ENCODE results near the gene PLXNA4.

The PLXNA4 gene

GRCh38 chr7:132516042-132516840, 60.0 kb downstream of the PLXNA4 start:
- no peak overlapping the region for H3K27ac ChIP-seq (ENCODE audit: low read depth, low read length)
- no peak overlapping the region for H3K4me3 ChIP-seq (ENCODE audit: low read depth, low read length)
- no peaks in the 10 kb centered on the region for H3K9me3 ChIP-seq (ENCODE audit: control insufficient read depth, insufficient read depth, low read length)
- H3K36me3 ChIP-seq (ENCODE audit: control insufficient read depth, insufficient read depth, low read length), result no peaks in the 10 kb centered on the region
- no peak overlapping the region for H3K9ac ChIP-seq (ENCODE audit: low read depth, low read length)
- no peaks in the 10 kb centered on the region for H3K4me1 ChIP-seq (ENCODE audit: control insufficient read depth, insufficient read depth, low read length)
- H3K27me3 ChIP-seq (ENCODE audit: control insufficient read depth, insufficient read depth, low read length), result no peaks in the 10 kb centered on the region

DNA sequence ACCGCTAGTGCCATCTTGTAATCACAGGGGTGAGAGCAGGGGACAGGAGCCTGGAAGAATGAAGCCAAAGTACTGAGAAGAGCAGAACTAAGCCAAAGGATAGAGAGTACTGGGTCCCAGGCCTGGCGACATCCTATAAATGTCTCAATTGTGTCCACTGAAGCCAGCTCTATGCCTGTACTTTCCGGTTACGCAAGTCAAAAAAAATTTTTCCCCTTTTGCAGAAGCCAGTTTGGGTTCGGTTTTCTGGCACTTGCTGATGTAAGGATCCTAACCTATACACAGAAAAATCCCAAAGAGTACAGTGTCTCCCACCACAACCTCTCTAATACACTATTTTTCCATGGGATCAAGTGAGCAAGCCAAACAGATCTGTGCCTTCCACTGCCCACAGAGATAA, 61.1 kb downstream of the PLXNA4 start:
- Histone ChIP-seq H3K4me3 (ENCODE audit: low read depth, low read length) (no peak overlapping the region), H3K36me3 (ENCODE audit: control insufficient read depth, insufficient read depth, low read length) (no peaks in the 10 kb centered on the region), H3K27ac (ENCODE audit: low read depth, low read length) (no peak overlapping the region), H3K9me3 (ENCODE audit: control insufficient read depth, insufficient read depth, low read length) (no peaks in the 10 kb centered on the region), H3K4me1 (ENCODE audit: control insufficient read depth, insufficient read depth, low read length) (no peaks in the 10 kb centered on the region), H3K9ac (ENCODE audit: low read depth, low read length) (no peak overlapping the region), H3K27me3 (ENCODE audit: control insufficient read depth, insufficient read depth, low read length) (no peaks in the 10 kb centered on the region)

DNA sequence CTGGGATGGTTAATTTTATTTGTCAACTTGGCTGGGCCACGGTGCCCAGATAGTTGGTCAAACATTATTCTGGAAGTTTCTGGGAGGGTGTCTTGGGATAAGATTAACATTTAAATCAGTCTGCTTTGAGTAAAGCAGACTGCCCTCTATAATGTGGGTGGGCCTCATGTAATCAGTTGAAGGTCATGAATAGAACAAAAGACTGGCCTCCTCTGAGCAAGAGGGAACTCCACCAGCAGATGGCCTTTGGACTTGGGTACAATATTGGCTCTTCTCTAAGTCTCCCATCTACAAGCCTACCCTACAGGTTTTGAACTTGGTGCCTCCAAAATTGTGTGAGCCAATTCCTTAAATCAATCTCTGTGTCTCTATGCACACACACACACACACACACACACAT, 61.8 kb downstream of the PLXNA4 start:
- Histone ChIP-seq H3K9me3 (ENCODE audit: control insufficient read depth, insufficient read depth, low read length) (no peaks in the 10 kb centered on the region), H3K4me1 (ENCODE audit: control insufficient read depth, insufficient read depth, low read length) (no peaks in the 10 kb centered on the region), H3K4me3 (ENCODE audit: low read depth, low read length) (no peak overlapping the region), H3K27ac (ENCODE audit: low read depth, low read length) (no peak overlapping the region), H3K27me3 (ENCODE audit: control insufficient read depth, insufficient read depth, low read length) (no peaks in the 10 kb centered on the region), H3K9ac (ENCODE audit: low read depth, low read length) (no peak overlapping the region), H3K36me3 (ENCODE audit: control insufficient read depth, insufficient read depth, low read length) (no peaks in the 10 kb centered on the region)

DNA sequence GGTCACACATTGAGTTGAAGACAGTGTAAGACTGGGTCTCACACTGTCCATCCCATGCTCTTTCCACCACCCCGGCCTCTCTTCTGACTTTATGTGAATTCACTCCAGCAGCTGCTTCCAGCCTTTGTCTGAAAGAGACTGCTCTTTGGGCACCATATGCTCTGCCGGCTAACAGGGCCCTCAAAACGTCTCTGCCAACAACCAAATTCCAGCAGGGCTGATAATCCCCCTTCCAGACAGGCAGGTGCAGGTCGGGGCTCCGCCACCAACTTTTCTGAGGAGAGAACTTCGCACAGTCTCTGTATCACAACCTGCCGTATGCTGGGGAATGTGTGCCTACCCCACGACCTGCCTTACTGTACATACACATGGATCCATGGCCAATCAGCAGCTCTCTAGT, 64.3 kb downstream of the PLXNA4 start:
- Histone ChIP-seq H3K27ac (ENCODE audit: low read depth, low read length) (no peak overlapping the region), H3K9me3 (ENCODE audit: control insufficient read depth, insufficient read depth, low read length) (no peaks in the 10 kb centered on the region), H3K4me1 (ENCODE audit: control insufficient read depth, insufficient read depth, low read length) (no peaks in the 10 kb centered on the region), H3K36me3 (ENCODE audit: control insufficient read depth, insufficient read depth, low read length) (no peaks in the 10 kb centered on the region), H3K9ac (ENCODE audit: low read depth, low read length) (no peak overlapping the region), H3K4me3 (ENCODE audit: low read depth, low read length) (no peak overlapping the region), H3K27me3 (ENCODE audit: control insufficient read depth, insufficient read depth, low read length) (no peaks in the 10 kb centered on the region; the same call in 1 of the 2 replicates)

DNA sequence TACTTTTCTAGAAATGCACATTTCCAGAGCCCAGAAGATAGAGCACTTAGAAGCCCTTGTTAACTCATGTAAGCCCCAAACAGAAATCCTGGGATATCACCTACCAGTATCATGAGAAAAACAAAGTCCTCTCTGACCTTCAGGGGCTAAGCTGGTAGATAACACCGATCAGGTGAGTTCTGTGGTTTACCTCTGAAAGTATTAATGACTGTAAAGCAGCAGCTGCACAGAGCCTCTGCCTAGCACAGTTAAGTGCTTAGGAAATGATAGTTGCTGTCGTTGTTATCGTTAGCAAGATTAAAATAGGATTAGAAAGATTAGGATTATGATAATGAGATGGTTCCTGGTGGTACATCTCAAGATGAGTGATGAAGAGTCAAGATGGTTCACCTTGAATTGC, 64.9 kb downstream of the PLXNA4 start:
- H3K27me3 ChIP-seq (ENCODE audit: control insufficient read depth, insufficient read depth, low read length), result no peaks in the 10 kb centered on the region; the same call in 1 of the 2 replicates
- H3K36me3 ChIP-seq (ENCODE audit: control insufficient read depth, insufficient read depth, low read length), result no peaks in the 10 kb centered on the region
- H3K9me3 ChIP-seq (ENCODE audit: control insufficient read depth, insufficient read depth, low read length), result no peaks in the 10 kb centered on the region
- no peak overlapping the region for H3K4me3 ChIP-seq (ENCODE audit: low read depth, low read length)
- no peak overlapping the region for H3K9ac ChIP-seq (ENCODE audit: low read depth, low read length)
- H3K4me1 ChIP-seq (ENCODE audit: control insufficient read depth, insufficient read depth, low read length), result no peaks in the 10 kb centered on the region
- H3K27ac ChIP-seq (ENCODE audit: low read depth, low read length), result no peak overlapping the region

GRCh38 chr7:132509643-132510042, 66.6 kb downstream of the PLXNA4 start:
- H3K4me1 ChIP-seq (ENCODE audit: control insufficient read depth, insufficient read depth, low read length), result no peaks in the 10 kb centered on the region
- no peak overlapping the region for H3K9ac ChIP-seq (ENCODE audit: low read depth, low read length)
- no peak overlapping the region for H3K4me3 ChIP-seq (ENCODE audit: low read depth, low read length)
- H3K27me3 ChIP-seq (ENCODE audit: control insufficient read depth, insufficient read depth, low read length), result no peaks in the 10 kb centered on the region; the same call in 1 of the 2 replicates
- no peaks in the 10 kb centered on the region for H3K36me3 ChIP-seq (ENCODE audit: control insufficient read depth, insufficient read depth, low read length)
- H3K9me3 ChIP-seq (ENCODE audit: control insufficient read depth, insufficient read depth, low read length), result no peaks in the 10 kb centered on the region
- no peak overlapping the region for H3K27ac ChIP-seq (ENCODE audit: low read depth, low read length)

- Histone ChIP-seq H3K4me1 (ENCODE audit: control insufficient read depth, insufficient read depth, low read length) (no peaks in the 10 kb centered on the region), H3K36me3 (ENCODE audit: control insufficient read depth, insufficient read depth, low read length) (no peaks in the 10 kb centered on the region), H3K9ac (ENCODE audit: low read depth, low read length) (no peak overlapping the region), H3K9me3 (ENCODE audit: control insufficient read depth, insufficient read depth, low read length) (no peaks in the 10 kb centered on the region), H3K4me3 (ENCODE audit: low read depth, low read length) (no peak overlapping the region), H3K27me3 (ENCODE audit: control insufficient read depth, insufficient read depth, low read length) (no peaks in the 10 kb centered on the region; the same call in 1 of the 2 replicates), H3K27ac (ENCODE audit: low read depth, low read length) (no peak overlapping the region)
Measured at GRCh38 chr7:132508724-132509353, 67.4 kb downstream of the PLXNA4 start.

DNA sequence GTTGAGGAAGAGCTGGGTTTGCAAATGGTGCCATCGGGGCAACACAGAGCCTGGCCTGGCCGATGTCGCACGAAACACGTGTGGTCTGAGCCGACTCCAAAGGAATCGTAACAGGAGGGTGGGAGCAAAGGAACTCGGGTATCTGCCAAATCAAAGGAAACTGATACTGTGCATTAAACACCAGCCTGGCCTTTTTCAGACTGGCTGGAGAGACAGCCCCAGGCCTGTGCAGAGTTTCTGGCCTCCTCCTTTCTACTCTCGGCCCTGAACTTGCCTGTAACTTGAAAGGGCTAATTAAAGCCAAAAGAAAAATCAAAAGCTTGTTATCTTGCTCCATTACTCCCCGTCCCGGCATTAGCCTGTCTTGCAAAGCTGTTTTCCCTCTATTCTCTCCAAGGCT, 71.4 kb downstream of the PLXNA4 start:
- no peaks in the 10 kb centered on the region for H3K9me3 ChIP-seq (ENCODE audit: control insufficient read depth, insufficient read depth, low read length)
- H3K4me1 ChIP-seq (ENCODE audit: control insufficient read depth, insufficient read depth, low read length), result 0 out of 2 replicates have a peak, but pooled peaks cover 3% of the 10 kb centered on the region
- H3K9ac ChIP-seq (ENCODE audit: low read depth, low read length), result no peak overlapping the region
- H3K4me3 ChIP-seq (ENCODE audit: low read depth, low read length), result no peak overlapping the region
- no peaks in the 10 kb centered on the region; the same call in 1 of the 2 replicates for H3K27me3 ChIP-seq (ENCODE audit: control insufficient read depth, insufficient read depth, low read length)
- H3K27ac ChIP-seq (ENCODE audit: low read depth, low read length), result no peak overlapping the region
- H3K36me3 ChIP-seq (ENCODE audit: control insufficient read depth, insufficient read depth, low read length), result no peaks in the 10 kb centered on the region

DNA sequence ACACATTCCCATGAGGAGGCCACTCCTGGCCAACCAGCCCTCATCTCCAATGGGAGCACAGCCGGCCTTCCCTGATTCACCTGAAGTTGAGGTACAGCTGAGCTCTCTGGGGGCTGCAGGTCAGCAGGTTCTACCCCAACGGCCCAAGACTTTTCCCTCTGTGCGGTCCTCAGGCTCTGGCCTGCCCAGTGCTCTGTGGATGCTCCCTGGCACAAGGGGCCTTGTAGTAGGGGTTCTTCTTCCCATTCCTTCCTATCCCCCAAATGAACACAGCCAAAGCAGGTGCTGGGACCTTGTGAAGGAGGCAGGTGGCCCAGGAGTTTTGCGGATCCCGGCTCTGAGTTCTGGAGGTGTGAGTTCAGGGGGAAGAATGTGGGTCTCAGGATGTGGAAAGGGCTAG, 72.2 kb downstream of the PLXNA4 start:
- no peak overlapping the region for H3K27ac ChIP-seq (ENCODE audit: low read depth, low read length)
- 0 out of 2 replicates have a peak, but pooled peaks cover 3% of the 10 kb centered on the region for H3K4me1 ChIP-seq (ENCODE audit: control insufficient read depth, insufficient read depth, low read length)
- H3K36me3 ChIP-seq (ENCODE audit: control insufficient read depth, insufficient read depth, low read length), result no peaks in the 10 kb centered on the region
- H3K9ac ChIP-seq (ENCODE audit: low read depth, low read length), result no peak overlapping the region
- no peak overlapping the region for H3K4me3 ChIP-seq (ENCODE audit: low read depth, low read length)
- no peaks in the 10 kb centered on the region for H3K9me3 ChIP-seq (ENCODE audit: control insufficient read depth, insufficient read depth, low read length)
- H3K27me3 ChIP-seq (ENCODE audit: control insufficient read depth, insufficient read depth, low read length), result no peaks in the 10 kb centered on the region; the same call in 1 of the 2 replicates

DNA sequence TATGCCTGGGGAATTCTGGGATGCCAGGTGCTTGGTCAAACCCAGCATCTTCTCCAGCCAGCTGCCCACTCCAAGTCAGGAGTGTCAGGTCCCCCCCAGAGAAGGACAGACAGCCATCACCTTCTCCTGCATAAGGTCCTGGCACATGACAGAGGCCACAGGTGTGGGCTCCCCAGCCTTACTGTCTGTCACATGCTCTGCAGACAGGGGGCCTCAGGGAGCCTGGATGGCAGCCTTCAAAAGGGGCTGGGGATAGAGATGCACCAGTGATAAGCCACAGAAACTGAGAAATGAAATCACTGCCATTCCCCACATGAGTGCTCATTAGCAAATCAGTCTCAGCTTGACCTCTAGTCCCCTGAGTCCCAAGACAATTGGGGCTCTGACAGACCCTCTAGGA, 72.9 kb downstream of the PLXNA4 start:
- Histone ChIP-seq H3K4me1 (ENCODE audit: control insufficient read depth, insufficient read depth, low read length) (0 out of 2 replicates have a peak, but pooled peaks cover 3% of the 10 kb centered on the region), H3K4me3 (ENCODE audit: low read depth, low read length) (no peak overlapping the region), H3K27me3 (ENCODE audit: control insufficient read depth, insufficient read depth, low read length) (no peaks in the 10 kb centered on the region; the same call in 1 of the 2 replicates), H3K9ac (ENCODE audit: low read depth, low read length) (no peak overlapping the region), H3K27ac (ENCODE audit: low read depth, low read length) (no peak overlapping the region), H3K36me3 (ENCODE audit: control insufficient read depth, insufficient read depth, low read length) (no peaks in the 10 kb centered on the region), H3K9me3 (ENCODE audit: control insufficient read depth, insufficient read depth, low read length) (no peaks in the 10 kb centered on the region)

DNA sequence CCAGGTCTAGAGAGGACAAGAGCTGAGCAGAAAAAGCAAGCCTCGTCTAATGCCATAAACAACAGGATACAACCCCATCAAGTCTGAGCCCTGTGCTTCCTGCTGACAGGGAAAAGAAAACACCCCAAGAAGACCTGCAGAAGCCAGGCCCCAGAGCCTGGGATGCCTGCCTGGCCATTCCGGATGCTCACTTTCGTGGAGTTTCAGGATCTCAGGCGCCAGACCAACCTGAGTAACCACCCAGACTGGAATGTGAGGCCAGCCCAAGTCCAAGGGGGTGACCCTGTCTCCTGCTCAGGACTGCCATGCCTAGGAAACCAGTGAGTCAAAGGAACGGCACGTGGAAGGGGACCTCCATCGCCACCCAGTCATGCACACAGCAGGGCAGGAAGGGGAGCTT, 74.3 kb downstream of the PLXNA4 start:
- Histone ChIP-seq H3K9ac (ENCODE audit: low read depth, low read length) (no peak overlapping the region), H3K4me3 (ENCODE audit: low read depth, low read length) (no peak overlapping the region), H3K27me3 (ENCODE audit: control insufficient read depth, insufficient read depth, low read length) (no peaks in the 10 kb centered on the region), H3K9me3 (ENCODE audit: control insufficient read depth, insufficient read depth, low read length) (no peaks in the 10 kb centered on the region), H3K4me1 (ENCODE audit: control insufficient read depth, insufficient read depth, low read length) (0 out of 2 replicates have a peak, but pooled peaks cover 3% of the 10 kb centered on the region), H3K36me3 (ENCODE audit: control insufficient read depth, insufficient read depth, low read length) (no peaks in the 10 kb centered on the region), H3K27ac (ENCODE audit: low read depth, low read length) (no peak overlapping the region)
